ENCODE results near the gene CCNA2.

Gene CCNA2

GRCh38 chr4:121823505-121824170, at the start of gene CCNA2:
CCNA2 (minus strand) TSS chr4:121823883; CDS start chr4:121823628, 255 bp downstream.
- DNase-seq, result peak; percentile 95

- DNase-seq, result peak; percentile 96 to 98
Observed at GRCh38 chr4:121869841-121870822, 46.4 kb upstream of the CCNA2 start, which contains the start of gene BBS7. BBS7 (minus strand) TSS chr4:121870474; CDS start chr4:121870313, 161 bp downstream.

GRCh38 chr4:121863799-121864198, 40.1 kb upstream of the CCNA2 start:
- DNase-seq, result no peak

GRCh38 chr4:121861426-121861825, 37.7 kb upstream of the CCNA2 start:
- no peak for DNase-seq

GRCh38 chr4:121860121-121860520, 36.4 kb upstream of the CCNA2 start:
- no peak for DNase-seq

- no peak for DNase-seq
Observed at GRCh38 chr4:121851354-121851753, 27.7 kb upstream of the CCNA2 start.

- no peak for DNase-seq
Observed at GRCh38 chr4:121846662-121847061, 23.0 kb upstream of the CCNA2 start.

- DNase-seq, result no peak
Observed at GRCh38 chr4:121842862-121843261, 19.2 kb upstream of the CCNA2 start.

GRCh38 chr4:121838136-121838535, 14.5 kb upstream of the CCNA2 start:
- DNase-seq, result no peak

- no peak for DNase-seq
Observed at GRCh38 chr4:121829511-121829910, 5.8 kb upstream of the CCNA2 start.

- DNase-seq, result no peak
Observed at GRCh38 chr4:121827853-121828252, 4.2 kb upstream of the CCNA2 start.

- no peak for DNase-seq
Observed at GRCh38 chr4:121824950-121825349, 1.3 kb upstream of the CCNA2 start.

GRCh38 chr4:121824171-121824527, 466 bp upstream of the CCNA2 start:
- DNase-seq, result no peak

GRCh38 chr4:121822796-121823504, 733 bp downstream of the CCNA2 start:
- DNase-seq, result no peak

- DNase-seq, result no peak
Observed at GRCh38 chr4:121822047-121822446, 1.6 kb downstream of the CCNA2 start.

- no peak for DNase-seq
Observed at GRCh38 chr4:121819216-121819965, 4.3 kb downstream of the CCNA2 start.

- DNase-seq, result no peak
Observed at GRCh38 chr4:121818215-121818614, 5.5 kb downstream of the CCNA2 start.

- no peak for DNase-seq
Observed at GRCh38 chr4:121817701-121818100, 6.0 kb downstream of the CCNA2 start.

GRCh38 chr4:121817006-121817405, 6.7 kb downstream of the CCNA2 start:
- no peak for DNase-seq

GRCh38 chr4:121814756-121815155, 8.9 kb downstream of the CCNA2 start:
- no peak for DNase-seq

- no peak for DNase-seq
Observed at GRCh38 chr4:121811122-121811521, 12.6 kb downstream of the CCNA2 start.

GRCh38 chr4:121806411-121806810, 17.3 kb downstream of the CCNA2 start:
- DNase-seq, result no peak

GRCh38 chr4:121801715-121802075, 22.0 kb downstream of the CCNA2 start:
- DNase-seq, result no peak

Data from activated CD4-positive, alpha-beta T cell treated with anti-CD3 and anti-CD28 coated beads, Interleukin-2, amount 50 U/mL, for 4 hours (primary cell).